HG03442 (cell line): ENCODE measurements around the gene FAM200A.
"Not testable (repeated sequence)": the region's sequence is repeated elsewhere in the genome, so short reads cannot be mapped to it uniquely, and the experiment has no call there.

Source experiments
- ATAC-seq: cut with Tn5 transposase; IDR thresholded peaks from one replicate; pipeline ENCODE4 v1.9.1; 2021; ENCODE audit warnings: mild to moderate bottlenecking, moderate library complexity; ENCODE audit not compliant: unreplicated experiment

Gene FAM200A

GRCh38 chr7:99551767-99552463 is at the start of gene FAM200A:
FAM200A (minus strand) TSS chr7:99552114; CDS start chr7:99548407, 3,707 bp downstream.
- ATAC-seq, result peak; percentile 92

GRCh38 chr7:99599836-99600235 is 47.9 kb upstream of the FAM200A start:
- ATAC-seq, result no peak

- no peak for ATAC-seq
Measured at GRCh38 chr7:99597762-99598501, 46.0 kb upstream of the FAM200A start, which contains the start of gene TMEM225B. TMEM225B (plus strand) TSS chr7:99598267; CDS start chr7:99604389, 6,122 bp downstream.

GRCh38 chr7:99596408-99596955 is 44.6 kb upstream of the FAM200A start:
- ATAC-seq, result no peak

GRCh38 chr7:99594948-99595745 is 43.2 kb upstream of the FAM200A start:
- ATAC-seq, result no peak

GRCh38 chr7:99588868-99589267 is 37.0 kb upstream of the FAM200A start:
- no peak for ATAC-seq

- not testable (repeated sequence) for ATAC-seq
Measured at GRCh38 chr7:99580778-99581332, 28.9 kb upstream of the FAM200A start.

- ATAC-seq, result no peak
Measured at GRCh38 chr7:99579956-99580777, 28.3 kb upstream of the FAM200A start.

GRCh38 chr7:99579281-99579955 is 27.5 kb upstream of the FAM200A start:
- no peak for ATAC-seq

GRCh38 chr7:99576251-99576650 is 24.3 kb upstream of the FAM200A start:
- ATAC-seq, result no peak

- no peak for ATAC-seq
Measured at GRCh38 chr7:99573257-99573656, 21.3 kb upstream of the FAM200A start.

- ATAC-seq, result no peak
Measured at GRCh38 chr7:99571768-99572167, 19.9 kb upstream of the FAM200A start.

GRCh38 chr7:99568770-99569169 is 16.9 kb upstream of the FAM200A start:
- ATAC-seq, result not testable (repeated sequence)

GRCh38 chr7:99563650-99564049 is 11.7 kb upstream of the FAM200A start:
- ATAC-seq, result no peak

GRCh38 chr7:99562832-99563231 is 10.9 kb upstream of the FAM200A start:
- no peak for ATAC-seq

- ATAC-seq, result no peak
Measured at GRCh38 chr7:99562114-99562784, 10.3 kb upstream of the FAM200A start.

- no peak for ATAC-seq
Measured at GRCh38 chr7:99561737-99562051, 9.8 kb upstream of the FAM200A start.

GRCh38 chr7:99560834-99561736 is 9.2 kb upstream of the FAM200A start:
- no peak for ATAC-seq
